K562 (cell line): ENCODE results near the gene DBP. TPM values are rescaled to one million over a fixed set of nuclear protein-coding genes. Genes with fewer than 3 reads are reported as not detected.

Experiments
- E2F3 ChIP-seq: fragments of 250-450 bp; sonication (Bioruptor Pico); IDR thresholded peaks from 2 replicates; pipeline ENCODE4 v1.4.0; 2020; ENCODE audit warnings: mild to moderate bottlenecking
- FOXK2 ChIP-seq, 2 experiments: fragments of 450-650 bp; IDR thresholded peaks in 1 of 2; conservative IDR thresholded peaks in 1 of 2; 2 replicates each; pipeline ENCODE4 v1.6.1; 2016; ENCODE audit warnings: low read depth in 2 of 2, mild to moderate bottlenecking in 1 of 2
- HMGN3 ChIP-seq: IDR thresholded peaks from 2 replicates; pipeline ENCODE4 v1.6.1; 2011; ENCODE audit warnings: borderline replicate concordance, low read depth, mild to moderate bottlenecking, mixed read lengths, low read length; ENCODE audit not compliant: insufficient read length; ENCODE audit errors: extremely low read depth
- MCM7 ChIP-seq, 2 experiments: fragments of 450-650 bp; IDR thresholded peaks; 2 replicates each; pipeline ENCODE4 v1.6.1; 2016 to 2018
- NCOA6 ChIP-seq: fragments of 450-650 bp; IDR thresholded peaks from 2 replicates; pipeline ENCODE4 v1.6.1; 2017; ENCODE audit warnings: mild to moderate bottlenecking
- OTX1 ChIP-seq: fragments of 450-650 bp; formaldehyde crosslinking; IDR thresholded peaks from 2 replicates; pipeline ENCODE4 v1.4.0; 2022; ENCODE audit warnings: mild to moderate bottlenecking
- POLR2G ChIP-seq: fragments of 200-400 bp; formaldehyde crosslinking; IDR thresholded peaks from 2 replicates; pipeline ENCODE4 v1.6.1; 2017; ENCODE audit warnings: low read depth, mild to moderate bottlenecking, antibody characterized with exemption, low read length, moderate library complexity
- PTTG1 ChIP-seq: fragments of 450-650 bp; IDR thresholded peaks from 2 replicates; pipeline ENCODE4 v1.6.1; 2016; ENCODE audit warnings: low read depth, mild to moderate bottlenecking, missing genetic modification characterization, missing compliant biosample characterization
- RFX5 ChIP-seq: IDR thresholded peaks from 2 replicates; pipeline ENCODE4 v1.6.1; 2011; ENCODE audit warnings: low read depth, mild to moderate bottlenecking, improper control_type of control experiment, low read length
- ZNF24 ChIP-seq: fragments of 450-650 bp; IDR thresholded peaks from 2 replicates; pipeline ENCODE4 v1.6.1; 2016
- ZNF76 ChIP-seq: fragments of 250-450 bp; sonication (Bioruptor Pico); IDR thresholded peaks from 2 replicates; pipeline ENCODE4 v1.4.0; 2020; ENCODE audit warnings: mild to moderate bottlenecking, moderate library complexity, borderline replicate concordance
- polyA plus RNA-seq, 8 experiments: library from polyadenylated mRNA; depleted of rRNA in 4 of 8; stranded (reverse) in 5 of 8; unstranded in 3 of 8; fragments of >200 nt; fragmentation: Nextera tagmentation in 2 of 8; fragmentation: Illumina TruSeq in 1 of 8; extraction: Ambion mirVana in 2 of 8; extraction: Trizol in 1 of 8; gene quantifications; 2 replicates each; pipeline versions ENCODE4 v1.2.1 to v1.2.3, GENCODE V29; 2011 to 2014; ENCODE audit warnings: inconsistent platforms in 1 of 8, missing spikeins in 1 of 8
- total RNA-seq, 7 experiments: library from RNA; depleted of rRNA in 6 of 7; stranded (reverse); fragments of >200 nt in 6 of 7; fragmentation: Illumina TruSeq in 2 of 7; extraction: Trizol in 2 of 7; gene quantifications; 2 replicates each; pipeline versions ENCODE4 v1.2.1 to v1.2.3, GENCODE V29; 2011 to 2021; ENCODE audit warnings: low replicate concordance in 1 of 7
- TF ChIP-seq, protein P1 (sequence below): fragments of 450-650 bp; IDR thresholded peaks from 2 replicates; pipeline ENCODE4 v1.6.1; 2018; ENCODE audit not compliant: partially characterized antibody
- TF ChIP-seq, protein P2 (sequence below): fragments of 200-400 bp; formaldehyde crosslinking; IDR thresholded peaks from 2 replicates; pipeline ENCODE4 v1.6.1; 2017; ENCODE audit warnings: mild to moderate bottlenecking, low read depth, low read length, moderate library complexity
- TF ChIP-seq, protein P3 (sequence below), 2 experiments: fragments of 150-350 bp in 1 of 2; IDR thresholded peaks; 2 replicates each; pipeline ENCODE4 v1.6.1; 2012 to 2016; ENCODE audit warnings: low read depth in 2 of 2, low read length in 2 of 2, mild to moderate bottlenecking in 1 of 2, moderate library complexity in 1 of 2
- TF ChIP-seq, protein P4 (sequence below): fragments of 250-450 bp; sonication (Bioruptor Pico); IDR thresholded peaks from 2 replicates; pipeline ENCODE4 v1.5.0; 2021

DBP gene
- total and polyA plus RNA-seq, 9 of the 15 experiments (the other 6 are each of a cell fraction or from before 2014, with no cell fraction given): 0.25 to 5.5 (median 1.8) TPM

DNA sequence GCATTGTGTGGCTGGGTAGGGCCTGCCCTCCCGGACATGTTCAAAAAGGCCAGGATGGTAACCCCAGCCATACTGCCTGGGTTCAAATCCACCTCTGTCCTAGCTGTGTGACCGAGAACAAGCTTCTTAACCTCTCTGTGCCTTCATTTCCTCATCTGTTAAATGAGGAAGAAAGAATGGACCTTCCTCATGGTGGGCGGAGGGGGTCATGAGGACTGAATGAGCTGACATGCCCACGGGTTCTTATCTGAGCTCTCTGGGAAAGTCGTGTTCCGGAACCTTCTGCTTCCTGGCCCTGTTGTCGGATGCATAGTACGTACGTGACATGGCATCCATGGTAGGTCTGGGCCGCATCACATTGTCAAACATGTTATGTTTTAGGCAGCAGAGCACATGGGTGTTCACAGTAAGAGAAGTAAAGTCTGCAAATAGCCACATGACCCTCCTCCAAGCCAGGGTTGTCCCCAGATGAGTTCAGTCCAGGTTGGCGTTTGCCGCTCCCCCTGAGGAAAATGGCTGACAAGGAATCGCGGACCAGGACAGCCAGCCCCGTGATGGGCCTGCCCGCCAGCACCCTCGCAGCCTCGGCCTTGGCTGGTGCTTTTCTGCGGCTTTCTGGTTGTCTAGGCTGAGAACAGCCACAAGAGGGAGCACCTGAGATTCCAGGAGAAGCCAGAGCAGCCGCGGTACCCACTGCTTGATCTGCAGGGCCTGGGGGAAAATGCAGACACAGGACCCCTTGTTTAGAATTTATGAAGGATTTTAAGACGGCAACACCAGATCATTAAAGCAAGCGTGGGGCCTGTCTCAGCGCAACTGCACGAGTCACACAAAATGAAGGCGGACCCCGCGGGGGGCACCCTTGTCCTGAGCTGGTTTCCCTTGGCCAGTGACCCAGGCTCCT, 38.0 kb upstream of the DBP start (continued):
- no peak for TF ChIP-seq FOXK2 (conservative IDR thresholded peaks at IDR 0.05 in 1 of 2, IDR thresholded peaks at IDR 0.05 in 1 of 2; ENCODE audit: low read depth in 2 of 2)
- TF ChIP-seq, protein P1, sequence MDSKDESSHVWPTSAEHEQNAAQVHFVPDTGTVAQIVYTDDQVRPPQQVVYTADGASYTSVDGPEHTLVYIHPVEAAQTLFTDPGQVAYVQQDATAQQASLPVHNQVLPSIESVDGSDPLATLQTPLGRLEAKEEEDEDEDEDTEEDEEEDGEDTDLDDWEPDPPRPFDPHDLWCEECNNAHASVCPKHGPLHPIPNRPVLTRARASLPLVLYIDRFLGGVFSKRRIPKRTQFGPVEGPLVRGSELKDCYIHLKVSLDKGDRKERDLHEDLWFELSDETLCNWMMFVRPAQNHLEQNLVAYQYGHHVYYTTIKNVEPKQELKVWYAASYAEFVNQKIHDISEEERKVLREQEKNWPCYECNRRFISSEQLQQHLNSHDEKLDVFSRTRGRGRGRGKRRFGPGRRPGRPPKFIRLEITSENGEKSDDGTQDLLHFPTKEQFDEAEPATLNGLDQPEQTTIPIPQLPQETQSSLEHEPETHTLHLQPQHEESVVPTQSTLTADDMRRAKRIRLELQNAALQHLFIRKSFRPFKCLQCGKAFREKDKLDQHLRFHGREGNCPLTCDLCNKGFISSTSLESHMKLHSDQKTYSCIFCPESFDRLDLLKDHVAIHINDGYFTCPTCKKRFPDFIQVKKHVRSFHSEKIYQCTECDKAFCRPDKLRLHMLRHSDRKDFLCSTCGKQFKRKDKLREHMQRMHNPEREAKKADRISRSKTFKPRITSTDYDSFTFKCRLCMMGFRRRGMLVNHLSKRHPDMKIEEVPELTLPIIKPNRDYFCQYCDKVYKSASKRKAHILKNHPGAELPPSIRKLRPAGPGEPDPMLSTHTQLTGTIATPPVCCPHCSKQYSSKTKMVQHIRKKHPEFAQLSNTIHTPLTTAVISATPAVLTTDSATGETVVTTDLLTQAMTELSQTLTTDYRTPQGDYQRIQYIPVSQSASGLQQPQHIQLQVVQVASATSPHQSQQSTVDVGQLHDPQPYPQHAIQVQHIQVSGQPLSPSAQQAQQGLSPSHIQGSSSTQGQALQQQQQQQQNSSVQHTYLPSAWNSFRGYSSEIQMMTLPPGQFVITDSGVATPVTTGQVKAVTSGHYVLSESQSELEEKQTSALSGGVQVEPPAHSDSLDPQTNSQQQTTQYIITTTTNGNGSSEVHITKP: no peak
- TF ChIP-seq ZNF76: no peak
- TF ChIP-seq POLR2G: no peak
- TF ChIP-seq PTTG1: no peak
- TF ChIP-seq, protein P2, sequence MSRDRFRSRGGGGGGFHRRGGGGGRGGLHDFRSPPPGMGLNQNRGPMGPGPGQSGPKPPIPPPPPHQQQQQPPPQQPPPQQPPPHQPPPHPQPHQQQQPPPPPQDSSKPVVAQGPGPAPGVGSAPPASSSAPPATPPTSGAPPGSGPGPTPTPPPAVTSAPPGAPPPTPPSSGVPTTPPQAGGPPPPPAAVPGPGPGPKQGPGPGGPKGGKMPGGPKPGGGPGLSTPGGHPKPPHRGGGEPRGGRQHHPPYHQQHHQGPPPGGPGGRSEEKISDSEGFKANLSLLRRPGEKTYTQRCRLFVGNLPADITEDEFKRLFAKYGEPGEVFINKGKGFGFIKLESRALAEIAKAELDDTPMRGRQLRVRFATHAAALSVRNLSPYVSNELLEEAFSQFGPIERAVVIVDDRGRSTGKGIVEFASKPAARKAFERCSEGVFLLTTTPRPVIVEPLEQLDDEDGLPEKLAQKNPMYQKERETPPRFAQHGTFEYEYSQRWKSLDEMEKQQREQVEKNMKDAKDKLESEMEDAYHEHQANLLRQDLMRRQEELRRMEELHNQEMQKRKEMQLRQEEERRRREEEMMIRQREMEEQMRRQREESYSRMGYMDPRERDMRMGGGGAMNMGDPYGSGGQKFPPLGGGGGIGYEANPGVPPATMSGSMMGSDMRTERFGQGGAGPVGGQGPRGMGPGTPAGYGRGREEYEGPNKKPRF: no peak
- TF ChIP-seq ZNF24: no peak
- no peak for TF ChIP-seq E2F3 (CRISPR knock-in tag)
- TF ChIP-seq, protein P3, sequence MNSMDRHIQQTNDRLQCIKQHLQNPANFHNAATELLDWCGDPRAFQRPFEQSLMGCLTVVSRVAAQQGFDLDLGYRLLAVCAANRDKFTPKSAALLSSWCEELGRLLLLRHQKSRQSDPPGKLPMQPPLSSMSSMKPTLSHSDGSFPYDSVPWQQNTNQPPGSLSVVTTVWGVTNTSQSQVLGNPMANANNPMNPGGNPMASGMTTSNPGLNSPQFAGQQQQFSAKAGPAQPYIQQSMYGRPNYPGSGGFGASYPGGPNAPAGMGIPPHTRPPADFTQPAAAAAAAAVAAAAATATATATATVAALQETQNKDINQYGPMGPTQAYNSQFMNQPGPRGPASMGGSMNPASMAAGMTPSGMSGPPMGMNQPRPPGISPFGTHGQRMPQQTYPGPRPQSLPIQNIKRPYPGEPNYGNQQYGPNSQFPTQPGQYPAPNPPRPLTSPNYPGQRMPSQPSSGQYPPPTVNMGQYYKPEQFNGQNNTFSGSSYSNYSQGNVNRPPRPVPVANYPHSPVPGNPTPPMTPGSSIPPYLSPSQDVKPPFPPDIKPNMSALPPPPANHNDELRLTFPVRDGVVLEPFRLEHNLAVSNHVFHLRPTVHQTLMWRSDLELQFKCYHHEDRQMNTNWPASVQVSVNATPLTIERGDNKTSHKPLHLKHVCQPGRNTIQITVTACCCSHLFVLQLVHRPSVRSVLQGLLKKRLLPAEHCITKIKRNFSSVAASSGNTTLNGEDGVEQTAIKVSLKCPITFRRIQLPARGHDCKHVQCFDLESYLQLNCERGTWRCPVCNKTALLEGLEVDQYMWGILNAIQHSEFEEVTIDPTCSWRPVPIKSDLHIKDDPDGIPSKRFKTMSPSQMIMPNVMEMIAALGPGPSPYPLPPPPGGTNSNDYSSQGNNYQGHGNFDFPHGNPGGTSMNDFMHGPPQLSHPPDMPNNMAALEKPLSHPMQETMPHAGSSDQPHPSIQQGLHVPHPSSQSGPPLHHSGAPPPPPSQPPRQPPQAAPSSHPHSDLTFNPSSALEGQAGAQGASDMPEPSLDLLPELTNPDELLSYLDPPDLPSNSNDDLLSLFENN (IDR thresholded peaks at IDR 0.05; ENCODE audit: low read depth in 2 of 2, low read length in 2 of 2): no peak
- TF ChIP-seq, protein P4, sequence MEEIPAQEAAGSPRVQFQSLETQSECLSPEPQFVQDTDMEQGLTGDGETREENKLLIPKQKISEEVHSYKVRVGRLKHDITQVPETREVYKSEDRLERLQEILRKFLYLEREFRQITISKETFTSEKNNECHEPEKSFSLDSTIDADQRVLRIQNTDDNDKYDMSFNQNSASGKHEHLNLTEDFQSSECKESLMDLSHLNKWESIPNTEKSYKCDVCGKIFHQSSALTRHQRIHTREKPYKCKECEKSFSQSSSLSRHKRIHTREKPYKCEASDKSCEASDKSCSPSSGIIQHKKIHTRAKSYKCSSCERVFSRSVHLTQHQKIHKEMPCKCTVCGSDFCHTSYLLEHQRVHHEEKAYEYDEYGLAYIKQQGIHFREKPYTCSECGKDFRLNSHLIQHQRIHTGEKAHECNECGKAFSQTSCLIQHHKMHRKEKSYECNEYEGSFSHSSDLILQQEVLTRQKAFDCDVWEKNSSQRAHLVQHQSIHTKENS (CRISPR knock-in tag): no peak
- no peak for TF ChIP-seq NCOA6
- no peak for TF ChIP-seq RFX5
- TF ChIP-seq HMGN3: no peak
- TF ChIP-seq MCM7 (IDR thresholded peaks at IDR 0.05): no peak
- TF ChIP-seq OTX1 (CRISPR knock-in tag): no peak
